Measurements from ENCODE around the gene LDLRAD3.
A peak's percentile ranks its signal among the peaks of the same experiment; 100 is the strongest.

Gene LDLRAD3

GRCh38 chr11:36132940-36133339 lies 189.1 kb downstream of the LDLRAD3 start:
- no peak for DNase-seq (ENCODE audit: low read depth in 3 of 3)

DNA sequence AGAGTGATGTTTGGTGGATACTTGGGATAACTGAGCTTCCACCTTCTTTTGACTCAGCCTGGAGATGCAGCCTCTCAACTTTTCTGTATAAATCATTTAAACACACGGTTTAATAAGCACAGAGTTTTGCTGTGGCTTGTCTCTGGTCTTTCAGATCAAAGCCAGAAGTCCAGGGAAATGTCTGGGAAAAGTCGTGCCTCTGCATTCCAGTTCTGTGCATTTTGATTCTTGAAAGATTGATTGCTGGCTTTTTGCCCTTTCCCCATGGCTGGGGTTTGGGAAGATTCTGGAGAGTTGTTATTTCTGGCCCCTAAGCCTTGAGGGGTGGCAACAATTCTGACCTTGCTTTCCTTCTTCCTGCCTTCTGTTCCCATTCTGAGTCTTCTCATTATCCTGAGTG lies 191.2 kb downstream of the LDLRAD3 start:
- DNase-seq (ENCODE audit: low read depth in 3 of 3): no peak

GRCh38 chr11:36139767-36140166 lies 195.9 kb downstream of the LDLRAD3 start:
- no peak for DNase-seq (ENCODE audit: low read depth in 3 of 3)

GRCh38 chr11:36141196-36141953 lies 197.5 kb downstream of the LDLRAD3 start:
- DNase-seq (ENCODE audit: low read depth in 3 of 3): no peak

GRCh38 chr11:36141956-36142355 lies 198.1 kb downstream of the LDLRAD3 start:
- DNase-seq (ENCODE audit: low read depth in 3 of 3): no peak

DNA sequence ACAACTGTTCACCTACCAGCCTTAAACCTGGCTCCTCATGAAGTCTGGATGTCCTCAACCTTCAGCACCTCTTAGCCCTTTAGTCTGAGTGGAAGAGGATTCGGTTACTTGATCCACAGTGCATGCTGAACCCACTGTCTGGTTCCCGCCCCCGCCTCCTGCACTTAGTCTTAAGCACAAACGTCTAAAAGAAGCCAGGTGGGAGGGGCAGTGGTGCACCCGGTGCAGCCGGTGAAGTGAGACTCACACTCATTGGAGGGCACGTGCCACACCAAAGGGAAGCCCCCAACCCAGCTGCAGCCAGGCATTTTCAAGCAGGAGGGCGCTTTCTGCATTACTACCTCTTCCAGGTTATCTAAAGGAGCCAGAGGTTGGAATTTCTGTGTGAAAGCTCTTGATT lies 198.6 kb downstream of the LDLRAD3 start:
- DNase-seq (ENCODE audit: low read depth in 3 of 3): no peak

GRCh38 chr11:36142879-36143278 lies 199.0 kb downstream of the LDLRAD3 start:
- no peak for DNase-seq (ENCODE audit: low read depth in 3 of 3)

- DNase-seq (ENCODE audit: low read depth in 3 of 3): no peak
Measured at GRCh38 chr11:36146437-36146836, 202.6 kb downstream of the LDLRAD3 start.

DNA sequence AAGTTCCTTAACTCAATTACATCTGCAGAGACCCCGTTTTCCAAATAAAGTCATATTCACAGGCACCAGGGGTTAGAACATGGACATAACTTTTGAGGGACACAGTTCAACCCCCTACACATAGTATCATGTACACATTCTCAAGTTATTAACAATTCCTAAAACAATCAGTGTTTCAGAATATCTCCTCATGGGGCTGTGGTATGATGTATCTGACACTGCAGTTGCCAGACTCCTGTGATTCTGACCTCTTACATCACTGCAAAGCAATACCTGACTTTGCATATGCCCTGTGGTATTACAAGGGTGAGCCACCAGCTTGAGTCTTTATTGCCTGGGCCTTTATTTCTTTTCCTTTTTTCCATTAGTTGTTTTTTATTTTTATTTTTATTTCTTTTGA lies 203.6 kb downstream of the LDLRAD3 start:
- DNase-seq (ENCODE audit: low read depth in 3 of 3): no peak

DNA sequence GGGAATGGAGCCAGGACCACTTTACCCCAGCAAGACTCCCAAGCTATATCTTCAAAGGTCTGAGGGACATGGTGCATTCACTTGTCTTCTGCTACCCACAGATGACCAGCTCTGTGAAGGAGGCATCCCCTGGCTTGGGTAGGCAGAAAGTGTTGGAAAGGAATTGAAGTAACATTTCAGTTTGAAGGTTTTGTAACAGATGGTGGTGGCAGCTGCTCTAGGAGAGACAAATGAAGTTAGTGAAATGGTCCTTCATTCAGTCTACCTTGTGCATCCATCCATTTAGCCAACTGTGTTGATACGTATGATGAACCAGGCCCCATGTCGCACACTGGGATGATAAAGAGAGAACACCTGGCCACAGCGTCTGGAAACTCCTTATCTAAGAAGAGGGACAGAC lies 204.8 kb downstream of the LDLRAD3 start:
- no peak for DNase-seq (ENCODE audit: low read depth in 3 of 3)

DNA sequence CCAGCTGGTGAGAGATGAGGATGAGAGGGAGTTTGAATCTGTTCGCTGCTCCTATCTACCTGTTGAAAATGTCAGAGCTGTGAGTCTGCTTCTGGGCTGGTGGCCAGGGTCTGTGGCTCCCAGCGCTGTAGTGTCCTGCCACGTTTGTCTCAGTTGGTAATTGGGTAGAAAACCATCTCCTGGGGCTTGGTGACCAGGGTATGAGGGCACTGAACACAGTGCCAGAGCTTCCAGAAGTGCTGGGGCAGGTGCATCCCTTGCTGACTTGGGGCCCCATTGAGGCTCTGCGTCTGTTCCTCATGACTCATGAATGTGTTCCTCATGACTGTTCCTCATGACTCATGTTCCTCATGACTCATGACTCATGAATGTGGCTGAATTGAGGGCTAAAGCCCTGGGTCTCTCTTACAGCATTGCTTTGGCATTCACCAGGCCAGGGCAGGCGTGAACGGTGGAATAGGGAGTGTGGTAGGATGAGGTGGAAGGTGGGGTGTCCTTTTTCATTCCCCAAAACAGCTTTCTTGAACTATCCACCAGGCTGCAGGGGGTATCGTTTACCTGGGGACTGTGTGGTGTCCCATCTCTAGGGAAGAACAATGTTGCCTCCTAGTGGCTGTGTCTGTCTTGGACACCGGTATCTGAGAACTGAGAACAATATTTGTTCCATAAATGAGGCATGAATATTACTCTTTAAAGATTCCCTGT lies 205.8 kb downstream of the LDLRAD3 start:
- peak; percentile 9 to 36 (median 31) for DNase-seq (ENCODE audit: low read depth in 3 of 3)

GRCh38 chr11:36150986-36151385 lies 207.1 kb downstream of the LDLRAD3 start:
- DNase-seq (ENCODE audit: low read depth in 3 of 3): no peak

GRCh38 chr11:36151933-36152580 lies 208.2 kb downstream of the LDLRAD3 start:
- DNase-seq (ENCODE audit: low read depth in 3 of 3): no peak

DNA sequence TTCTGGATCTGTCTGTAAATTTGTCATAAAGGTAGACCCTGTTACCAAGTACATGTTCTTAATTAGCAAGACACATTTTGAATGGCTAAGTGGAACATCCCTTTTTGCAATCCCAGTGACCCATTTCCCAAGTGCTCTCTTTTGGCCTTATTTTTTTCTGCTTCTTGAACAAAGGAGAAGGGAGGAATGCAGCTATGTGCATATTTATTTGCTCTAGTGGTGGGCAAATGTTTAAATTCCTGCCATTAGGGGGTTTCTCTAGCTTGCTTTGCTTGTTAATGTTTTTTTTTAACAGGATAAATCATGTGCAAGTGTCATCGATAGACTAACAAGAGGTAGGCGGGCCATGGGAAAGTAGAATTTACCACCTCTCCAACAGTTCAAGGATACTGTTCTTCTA lies 209.7 kb downstream of the LDLRAD3 start:
- no peak for DNase-seq (ENCODE audit: low read depth in 3 of 3)

- no peak for DNase-seq (ENCODE audit: low read depth in 3 of 3)
Measured at GRCh38 chr11:36155124-36155561, 211.3 kb downstream of the LDLRAD3 start.

- DNase-seq (ENCODE audit: low read depth in 3 of 3): no peak
Measured at GRCh38 chr11:36155770-36156160, 211.9 kb downstream of the LDLRAD3 start.

- no peak for DNase-seq (ENCODE audit: low read depth in 3 of 3)
Measured at GRCh38 chr11:36156161-36156816, 212.4 kb downstream of the LDLRAD3 start.

DNA sequence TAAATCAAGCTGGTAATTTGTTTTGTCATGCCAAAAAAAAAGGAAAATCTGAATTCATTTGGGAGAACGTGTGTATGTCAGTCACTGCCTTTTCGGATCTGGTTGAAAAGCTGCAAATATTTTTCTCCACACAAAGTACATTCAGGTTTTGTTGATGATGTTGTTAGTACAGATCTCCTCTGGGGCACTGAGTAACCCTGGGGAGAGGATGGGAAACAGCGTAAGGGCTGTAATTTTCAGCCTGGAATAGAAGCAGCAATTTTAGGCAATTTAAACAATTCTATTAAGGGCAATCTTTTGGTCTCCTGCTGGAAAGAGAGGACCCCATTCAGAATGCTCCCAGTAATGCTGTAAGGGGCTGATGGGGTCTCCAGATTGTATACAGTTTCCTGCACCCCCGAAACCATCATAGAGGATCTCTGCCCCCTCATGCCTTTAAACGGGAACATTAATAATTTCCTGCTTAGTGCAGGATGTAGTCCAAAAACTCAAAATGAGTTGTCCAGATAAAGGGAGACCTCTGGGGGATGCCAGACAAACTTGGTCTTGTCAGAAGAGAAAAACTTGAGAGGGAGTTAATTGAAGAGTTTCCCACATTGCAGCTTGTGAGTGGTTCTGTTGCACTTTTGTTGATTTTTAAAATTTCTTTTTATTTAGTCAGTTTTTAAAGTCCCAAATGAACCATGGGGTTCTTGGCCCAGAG lies 213.1 kb downstream of the LDLRAD3 start:
- DNase-seq (ENCODE audit: low read depth in 3 of 3): no peak

GRCh38 chr11:36160091-36160490 lies 216.2 kb downstream of the LDLRAD3 start:
- no peak for DNase-seq (ENCODE audit: low read depth in 3 of 3)

DNA sequence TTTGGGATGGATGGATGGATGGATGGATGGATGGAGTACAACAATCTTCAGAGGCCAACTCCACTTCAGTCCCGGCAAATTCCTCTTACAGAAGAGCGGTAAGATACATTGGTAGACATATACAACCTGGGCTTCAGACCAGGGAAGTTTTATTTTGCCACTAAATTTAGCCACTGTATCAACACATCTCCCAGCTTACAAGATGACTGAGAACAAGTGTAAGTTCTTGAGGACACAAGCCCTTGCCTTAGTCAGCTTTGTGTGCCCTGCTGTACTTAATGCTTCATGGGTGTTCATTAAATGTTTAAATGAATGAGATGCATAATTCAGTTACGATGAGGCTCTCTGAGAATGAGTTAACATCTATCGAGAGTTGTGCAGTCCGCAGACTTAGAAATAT lies 217.7 kb downstream of the LDLRAD3 start:
- no peak for DNase-seq (ENCODE audit: low read depth in 3 of 3)

DNA sequence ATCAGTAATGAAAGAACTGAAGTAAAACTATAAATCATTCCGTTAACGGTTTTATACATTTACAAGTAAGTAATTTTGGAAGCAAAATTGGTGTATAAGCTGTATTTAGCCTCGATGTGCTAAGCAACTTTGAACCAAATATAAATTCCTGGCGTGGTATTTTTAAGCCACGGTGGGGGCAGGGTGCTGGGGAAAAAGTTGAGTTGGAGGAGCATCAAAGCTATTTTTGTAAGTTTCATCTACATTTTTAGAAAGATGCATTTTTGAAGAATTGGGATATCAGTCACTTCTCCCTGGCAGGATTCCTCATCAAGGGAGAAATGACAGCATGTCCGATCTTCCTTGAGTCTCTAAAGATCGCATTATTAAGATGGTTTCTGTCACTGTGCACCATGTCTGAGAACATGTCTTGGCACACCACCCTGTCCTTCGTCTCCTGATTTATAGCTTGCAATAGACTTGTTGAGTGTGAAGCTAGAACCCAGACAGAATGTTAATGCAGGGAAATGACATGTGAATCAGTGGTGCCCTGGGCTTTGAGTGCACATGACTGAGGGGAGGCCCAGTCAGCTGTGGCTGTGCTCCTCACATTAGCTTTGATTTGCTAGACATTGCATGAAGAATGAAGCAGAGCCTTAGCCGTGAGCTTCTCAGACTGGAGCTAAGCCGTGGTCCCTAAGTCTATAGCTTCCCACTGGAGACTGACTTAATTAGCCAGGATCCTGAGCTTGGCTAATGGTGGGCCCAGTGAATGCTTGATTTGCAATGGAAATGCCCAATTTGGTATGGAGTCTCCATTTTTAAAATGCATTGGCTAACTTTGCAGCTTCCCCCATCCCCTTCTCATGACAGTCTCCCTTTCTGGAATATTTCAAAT lies 218.4 kb downstream of the LDLRAD3 start:
- no peak for DNase-seq (ENCODE audit: low read depth in 3 of 3)

Measured in stimulated activated CD4-positive, alpha-beta T cell treated with anti-CD3 and anti-CD28 coated beads, TNF-alpha, amount 100 ng/mL, for 48 hours (primary cell).